OCI-LY7 (cell line): ENCODE measurements around the gene SLC25A15. TPM values are rescaled to one million over a fixed set of nuclear protein-coding genes. Genes with fewer than 3 reads are reported as not detected.

Experiments used
- BruUV-seq: library from RNA; stranded (reverse); fragments of 400-500 nt; replicated peaks from 2 replicates; lab custom pipeline; 2021; lab: Mats Ljungman, UMichigan
- CTCF ChIA-PET: fragments of 300-600 bp; sonication (Branson Sonifier 250); formaldehyde crosslinking; loops from one replicate; lab custom pipeline; 2022; ENCODE audit warnings: antibody characterized with exemption; ENCODE audit not compliant: unreplicated experiment; lab: Charles Lee
- POLR2A ChIA-PET: fragments of 300-600 bp; sonication (Branson Sonifier 250); formaldehyde crosslinking; loops from one replicate; lab custom pipeline; 2022; ENCODE audit warnings: antibody characterized with exemption; lab: Charles Lee
- DNase-seq: peaks from one replicate; pipeline ENCODE4 v3.0.0-alpha.2; 2015; ENCODE audit warnings: low spot score
- H2AFZ ChIP-seq: fragments of 200-600 bp; sonication (generic), shearing (Covaris generic); 2 replicates; pipeline ENCODE4 v1.6.1; 2014; ENCODE audit warnings: mild to moderate bottlenecking, antibody characterized with exemption, low read length, moderate library complexity
- H3K27ac ChIP-seq: fragments of 200-600 bp; sonication (generic); 2 replicates; pipeline ENCODE4 v1.5.1; 2014; ENCODE audit warnings: mixed run types, low read depth, mild to moderate bottlenecking, moderate library complexity, low read length, inconsistent platforms; ENCODE audit not compliant: poor library complexity, severe bottlenecking
- H3K36me3 ChIP-seq: fragments of 200-600 bp; sonication (generic); 2 replicates; pipeline ENCODE4 v1.6.1; 2014; ENCODE audit warnings: mild to moderate bottlenecking, antibody characterized with exemption, low read length, moderate library complexity, mixed read lengths; ENCODE audit not compliant: insufficient read depth
- H3K4me1 ChIP-seq: fragments of 200-600 bp; sonication (generic); 2 replicates; pipeline ENCODE4 v1.5.1; 2014; ENCODE audit warnings: mild to moderate bottlenecking, low read length; ENCODE audit not compliant: insufficient read depth, poor library complexity, severe bottlenecking
- H3K4me2 ChIP-seq: fragments of 200-600 bp; sonication (generic); 2 replicates; pipeline ENCODE4 v1.6.1; 2014; ENCODE audit warnings: mild to moderate bottlenecking, low read length
- H3K4me3 ChIP-seq: fragments of 200-600 bp; sonication (generic); 2 replicates; pipeline ENCODE4 v1.5.1; 2014; ENCODE audit warnings: mild to moderate bottlenecking, low read depth, low read length; ENCODE audit not compliant: poor library complexity, severe bottlenecking
- H3K79me2 ChIP-seq: fragments of 200-600 bp; sonication (generic); 2 replicates; pipeline ENCODE4 v1.6.1; 2016; ENCODE audit warnings: low read depth, mild to moderate bottlenecking, low read length, moderate library complexity, mixed read lengths; ENCODE audit not compliant: insufficient read depth
- H3K9me2 ChIP-seq: fragments of 200-600 bp; sonication (generic); 2 replicates; pipeline ENCODE4 v1.6.1; 2016; ENCODE audit warnings: mild to moderate bottlenecking, low read length, mixed read lengths; ENCODE audit not compliant: insufficient read depth
- H3K9me3 ChIP-seq: fragments of 200-600 bp; sonication (generic); 2 replicates; pipeline ENCODE4 v1.6.1; 2014; ENCODE audit warnings: mild to moderate bottlenecking, mixed run types, low read length, mixed read lengths
- H4K20me1 ChIP-seq: fragments of 200-600 bp; sonication (generic); 2 replicates; pipeline ENCODE4 v1.6.1; 2014; ENCODE audit warnings: mild to moderate bottlenecking, antibody characterized with exemption, low read length, moderate library complexity, mixed read lengths; ENCODE audit not compliant: insufficient read depth
- EZH2phosphoT487 ChIP-seq: fragments of 200-600 bp; sonication (generic); IDR thresholded peaks from 2 replicates; pipeline ENCODE4 v1.6.1; 2018; ENCODE audit warnings: low read depth, borderline replicate concordance, mild to moderate bottlenecking, mixed run types, antibody characterized with exemption, low read length, moderate library complexity, mixed read lengths
- intact Hi-C: fragments of 100-400 bp; cut with micrococcal nuclease; formaldehyde crosslinking; loops from one replicate; pipeline ENCODE4 v1.10.0; 2022; ENCODE audit not compliant: unreplicated experiment
- total RNA-seq, 2 experiments: library from RNA; depleted of rRNA in 1 of 2; stranded (reverse); fragments of >200 nt in 1 of 2; shearing (Covaris generic) in 1 of 2; gene quantifications; 2 replicates each; pipeline ENCODE4 v1.2.3, GENCODE V29; 2014 to 2022
- TF ChIP-seq, protein P1 (sequence below): fragments of 200-600 bp; sonication (generic); conservative IDR thresholded peaks from 2 replicates; pipeline ENCODE4 v1.5.1; 2014; ENCODE audit warnings: mild to moderate bottlenecking, antibody characterized with exemption, low read length, moderate library complexity, mixed read lengths

The SLC25A15 gene
- total RNA-seq, 2 experiments from 2014 or later, result 56.3 to 71.0 TPM

- CTCF ChIA-PET, result no interaction called here
Observed at GRCh38 chr13:40800559-40800958, 11.1 kb downstream of the SLC25A15 start.

GRCh38 chr13:40801255-40802217 lies 12.1 kb downstream of the SLC25A15 start:
- no peaks in the 10 kb centered on the region for H3K9me3 ChIP-seq
- intact Hi-C loops, result no loop called here
- H3K79me2 ChIP-seq, result no peaks in the 10 kb centered on the region
- ChIA-PET POLR2A (interaction anchor here (0.7 to 0.8 kb wide), 2 partner anchors 107 to 339 kb away, joined by 3 read pairs; no protein-coding TSS in a partner anchor), CTCF (no interaction called here)
- H3K4me2 ChIP-seq, result no peak overlapping the region
- no peaks in the 10 kb centered on the region for H4K20me1 ChIP-seq
- H3K36me3 ChIP-seq, result peaks cover 85% of the 10 kb centered on the region
- TF ChIP-seq, protein P1, sequence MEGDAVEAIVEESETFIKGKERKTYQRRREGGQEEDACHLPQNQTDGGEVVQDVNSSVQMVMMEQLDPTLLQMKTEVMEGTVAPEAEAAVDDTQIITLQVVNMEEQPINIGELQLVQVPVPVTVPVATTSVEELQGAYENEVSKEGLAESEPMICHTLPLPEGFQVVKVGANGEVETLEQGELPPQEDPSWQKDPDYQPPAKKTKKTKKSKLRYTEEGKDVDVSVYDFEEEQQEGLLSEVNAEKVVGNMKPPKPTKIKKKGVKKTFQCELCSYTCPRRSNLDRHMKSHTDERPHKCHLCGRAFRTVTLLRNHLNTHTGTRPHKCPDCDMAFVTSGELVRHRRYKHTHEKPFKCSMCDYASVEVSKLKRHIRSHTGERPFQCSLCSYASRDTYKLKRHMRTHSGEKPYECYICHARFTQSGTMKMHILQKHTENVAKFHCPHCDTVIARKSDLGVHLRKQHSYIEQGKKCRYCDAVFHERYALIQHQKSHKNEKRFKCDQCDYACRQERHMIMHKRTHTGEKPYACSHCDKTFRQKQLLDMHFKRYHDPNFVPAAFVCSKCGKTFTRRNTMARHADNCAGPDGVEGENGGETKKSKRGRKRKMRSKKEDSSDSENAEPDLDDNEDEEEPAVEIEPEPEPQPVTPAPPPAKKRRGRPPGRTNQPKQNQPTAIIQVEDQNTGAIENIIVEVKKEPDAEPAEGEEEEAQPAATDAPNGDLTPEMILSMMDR, result no peak
- no peak overlapping the region for H3K27ac ChIP-seq
- no peak overlapping the region for H2AFZ ChIP-seq
- no peak overlapping the region for H3K4me3 ChIP-seq
- H3K9me2 ChIP-seq, result no peaks in the 10 kb centered on the region
- no peaks in the 10 kb centered on the region for H3K4me1 ChIP-seq
- DNase-seq, result no peak
- BruUV-seq, result no TSS peak

More at GRCh38 chr13:40800559-40800958, 11.1 kb downstream of the SLC25A15 start:
- no TSS peak for BruUV-seq
- no peak for DNase-seq
- no peak overlapping the region for H3K4me2 ChIP-seq
- H3K4me1 ChIP-seq, result no peaks in the 10 kb centered on the region
- no peaks in the 10 kb centered on the region for H3K79me2 ChIP-seq
- H3K27ac ChIP-seq, result no peak overlapping the region
- intact Hi-C loops, result no loop called here
- H2AFZ ChIP-seq, result no peak overlapping the region
- H3K9me3 ChIP-seq, result no peaks in the 10 kb centered on the region
- TF ChIP-seq EZH2phosphoT487, result no peak
- TF ChIP-seq, protein P1, result no peak
- H3K9me2 ChIP-seq, result no peaks in the 10 kb centered on the region
- no peaks in the 10 kb centered on the region for H4K20me1 ChIP-seq
- peaks cover 85% of the 10 kb centered on the region for H3K36me3 ChIP-seq
- POLR2A ChIA-PET, result no interaction called here
- no peak overlapping the region for H3K4me3 ChIP-seq

- intact Hi-C loops, result no loop called here
- BruUV-seq, result no TSS peak
- CTCF ChIA-PET, result no interaction called here
- H4K20me1 ChIP-seq, result no peaks in the 10 kb centered on the region
- TF ChIP-seq, protein P1, result no peak
- TF ChIP-seq EZH2phosphoT487, result no peak
- no peaks in the 10 kb centered on the region for H3K4me1 ChIP-seq
- H3K27ac ChIP-seq, result no peak overlapping the region
- DNase-seq, result no peak
- H3K79me2 ChIP-seq, result no peaks in the 10 kb centered on the region
- no peak overlapping the region for H3K4me2 ChIP-seq
- H3K9me3 ChIP-seq, result no peaks in the 10 kb centered on the region
- POLR2A ChIA-PET, result interaction anchor here (0.5 to 1.0 kb wide), 2 partner anchors 10 to 118 kb away, joined by 3 read pairs; no protein-coding TSS in a partner anchor
- H3K36me3 ChIP-seq, result peaks cover 95% of the 10 kb centered on the region
- no peak overlapping the region for H2AFZ ChIP-seq
- H3K4me3 ChIP-seq, result no peak overlapping the region
- no peaks in the 10 kb centered on the region for H3K9me2 ChIP-seq
Observed at GRCh38 chr13:40803316-40803715, 13.9 kb downstream of the SLC25A15 start.
